HG02852 (cell line): ENCODE measurements around the gene LYPD1.

Source experiments
- ATAC-seq: cut with Tn5 transposase; IDR thresholded peaks from one replicate; pipeline ENCODE4 v1.9.1; 2021; ENCODE audit warnings: mild to moderate bottlenecking, moderate library complexity; ENCODE audit not compliant: unreplicated experiment

The LYPD1 gene

GRCh38 chr2:132668987-132669907 is 758 bp downstream of the LYPD1 start:
- ATAC-seq, result no peak

- ATAC-seq, result no peak
Observed at GRCh38 chr2:132668189-132668823, 1.7 kb downstream of the LYPD1 start.

DNA sequence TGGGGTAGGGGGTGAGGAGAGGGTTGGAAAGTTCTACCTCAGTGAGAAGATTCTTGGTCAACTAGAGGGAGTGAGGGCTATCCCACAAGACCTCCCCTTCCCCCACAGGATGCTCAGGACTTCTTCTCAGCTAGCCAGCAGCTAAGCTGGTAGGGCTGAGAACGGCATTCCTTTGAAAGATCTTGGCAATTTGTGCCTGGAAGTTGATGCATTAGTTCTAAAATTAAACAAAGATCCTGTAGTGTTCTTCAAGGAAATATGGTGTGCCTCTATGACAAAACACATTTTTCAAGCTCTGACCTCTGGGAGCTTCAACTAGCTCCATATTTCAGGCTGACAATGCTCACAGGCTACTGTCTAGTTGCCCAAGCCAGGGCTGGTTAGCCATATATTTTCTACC is 2.3 kb downstream of the LYPD1 start:
- no peak for ATAC-seq

DNA sequence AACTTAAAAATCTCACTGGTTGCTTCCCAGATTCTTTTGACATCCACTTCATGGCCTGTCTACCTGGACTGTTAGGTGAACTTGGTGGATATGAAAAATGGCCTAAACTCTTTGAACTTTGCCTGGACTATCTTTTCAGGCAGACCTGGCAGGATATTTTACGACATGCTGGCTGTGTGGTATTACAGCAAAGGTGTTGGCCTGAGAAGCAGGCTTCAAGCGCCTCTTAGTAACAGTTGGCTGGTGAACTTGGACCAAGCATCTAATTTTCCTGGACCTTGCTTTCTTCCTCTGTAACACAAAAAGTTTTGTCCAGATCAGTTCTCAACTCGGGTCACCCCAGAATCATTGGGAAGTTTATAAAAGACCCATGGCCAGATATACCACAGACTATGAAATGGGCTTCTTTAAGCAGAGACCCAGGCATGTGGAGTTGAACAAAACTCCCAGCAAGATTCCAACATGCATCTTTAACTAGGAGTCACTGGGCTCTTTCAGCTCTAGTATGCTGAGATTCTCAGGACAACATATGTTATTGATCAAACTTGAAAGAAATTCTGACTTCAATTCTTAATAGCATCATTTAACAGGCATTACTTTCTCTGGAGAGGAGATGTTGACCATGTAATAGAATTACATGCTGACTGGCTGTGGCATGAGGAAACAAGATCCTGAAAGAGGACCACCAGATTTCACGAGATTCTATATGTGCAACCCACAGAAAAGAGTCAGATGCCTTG is 4.4 kb downstream of the LYPD1 start:
- ATAC-seq, result no peak

- no peak for ATAC-seq
Observed at GRCh38 chr2:132664096-132664495, 5.9 kb downstream of the LYPD1 start.

DNA sequence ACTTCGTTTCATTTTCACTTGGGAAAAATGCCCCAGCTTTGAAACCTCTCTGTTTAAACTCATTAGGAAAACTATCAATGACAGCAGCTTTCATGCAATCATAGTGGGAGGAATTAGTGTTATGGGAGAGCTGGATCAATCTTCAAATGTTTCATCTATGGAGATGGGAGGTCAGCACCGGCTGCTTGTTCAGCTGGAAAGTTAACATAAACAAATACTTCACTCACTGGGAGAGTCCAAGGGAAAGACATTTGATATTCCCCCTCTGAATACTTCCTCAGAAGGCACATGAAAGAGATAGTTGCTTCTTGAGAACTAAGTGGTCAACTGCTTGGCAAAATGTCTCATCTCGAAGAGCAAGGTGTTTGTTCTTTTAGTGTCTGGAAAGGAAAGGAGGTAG is 7.3 kb downstream of the LYPD1 start:
- ATAC-seq, result no peak

DNA sequence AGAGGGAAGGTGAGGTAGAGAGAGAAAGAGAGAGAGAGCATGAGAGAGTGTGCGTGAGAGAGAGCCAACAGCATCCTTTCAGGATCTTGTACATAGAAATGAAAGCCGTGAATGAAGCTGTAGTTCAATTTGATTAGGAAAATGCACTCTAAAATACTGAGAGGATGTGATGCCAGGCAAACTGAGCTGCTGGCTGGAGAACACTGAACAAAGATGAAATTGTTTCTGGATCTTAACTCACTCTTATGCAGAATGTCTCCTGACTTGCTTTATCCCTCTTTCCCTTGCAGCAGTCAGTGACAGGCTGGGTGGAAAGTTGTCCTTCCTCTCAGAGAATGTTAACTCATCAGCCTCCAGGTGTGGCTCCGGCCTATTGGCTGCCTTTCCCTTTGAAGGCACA is 10.7 kb downstream of the LYPD1 start:
- ATAC-seq, result no peak

GRCh38 chr2:132656266-132656975 is 13.6 kb downstream of the LYPD1 start:
- no peak for ATAC-seq

- no peak for ATAC-seq
Observed at GRCh38 chr2:132654968-132655367, 15.0 kb downstream of the LYPD1 start.

DNA sequence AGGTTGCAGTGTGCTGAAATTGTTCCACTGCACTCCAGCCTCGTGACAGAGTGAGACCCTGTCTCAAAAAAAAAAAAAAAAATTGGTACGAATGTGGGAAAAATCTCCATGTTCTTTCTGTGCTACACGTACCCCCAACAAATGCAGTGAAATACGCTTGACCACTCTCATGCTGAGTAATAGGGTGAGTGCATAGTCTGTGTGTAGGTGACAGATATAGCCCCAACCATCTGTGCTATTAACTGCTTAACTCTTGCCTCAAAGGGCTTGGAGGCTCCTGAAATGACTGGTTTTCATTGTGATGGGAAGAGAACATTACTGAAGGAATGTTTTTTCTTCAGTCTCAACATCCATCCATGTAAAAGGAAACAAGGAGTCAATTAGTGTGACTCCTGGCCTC is 15.7 kb downstream of the LYPD1 start:
- no peak for ATAC-seq

DNA sequence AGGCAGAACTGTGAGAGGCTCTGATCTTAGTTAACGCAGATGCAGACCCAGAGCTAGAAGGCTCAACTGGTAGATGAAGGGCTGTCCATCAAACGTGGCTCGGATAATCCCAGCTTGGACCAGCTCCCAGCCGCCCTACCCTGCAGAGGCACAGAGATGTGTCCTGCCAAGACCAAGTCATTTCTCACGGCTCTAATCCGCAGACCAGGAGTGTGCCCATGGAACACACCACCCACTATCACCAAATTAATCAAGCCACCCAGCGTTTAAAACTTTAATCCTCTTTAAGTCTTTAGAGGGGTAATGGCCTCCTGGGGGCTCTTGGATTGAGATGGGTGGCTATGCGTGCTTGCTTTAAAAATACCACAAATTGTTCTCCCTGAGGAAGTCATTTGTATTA is 17.5 kb downstream of the LYPD1 start:
- ATAC-seq, result no peak

- no peak for ATAC-seq
Observed at GRCh38 chr2:132651115-132652045, 18.6 kb downstream of the LYPD1 start.

- no peak for ATAC-seq
Observed at GRCh38 chr2:132646540-132647108, 23.4 kb downstream of the LYPD1 start.

DNA sequence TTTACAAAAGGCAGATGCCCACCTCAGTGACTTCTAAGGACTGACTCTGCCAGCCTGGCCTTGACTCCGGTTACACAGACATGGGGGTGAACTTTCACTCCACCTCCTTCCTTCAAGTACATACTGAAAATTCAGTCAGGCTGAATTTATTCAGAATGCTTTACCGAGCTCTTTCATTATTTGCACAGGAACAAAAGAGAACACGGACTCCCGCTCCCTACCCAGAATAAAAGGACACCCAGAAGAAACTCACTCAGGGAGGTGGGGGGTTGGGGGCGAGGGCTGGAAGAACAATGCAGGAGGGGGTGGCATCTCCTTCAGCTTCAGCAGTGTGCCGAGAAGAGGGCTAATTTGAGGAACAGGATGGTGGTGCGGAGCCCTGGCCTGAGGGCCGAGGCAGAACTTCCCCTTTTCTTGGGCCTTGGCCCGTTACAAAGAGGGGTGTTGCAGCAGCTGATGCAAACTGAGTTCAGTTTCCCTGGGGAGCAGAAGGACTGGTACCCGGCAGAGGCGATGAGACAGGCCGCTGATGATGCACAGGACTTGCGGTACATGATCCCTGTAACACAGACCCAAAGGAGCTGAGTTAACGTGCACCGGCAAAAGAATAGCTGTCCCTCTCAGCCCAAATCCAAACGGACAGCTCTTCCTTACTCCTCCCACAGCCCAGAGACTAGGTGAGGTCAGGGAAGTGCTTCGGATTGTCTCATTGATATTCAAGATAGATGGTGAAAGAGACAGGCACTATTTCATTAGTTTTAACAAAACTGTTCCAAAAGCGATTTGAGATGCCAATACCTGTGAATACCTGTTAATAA is 24.1 kb downstream of the LYPD1 start:
- no peak for ATAC-seq

- ATAC-seq, result no peak
Observed at GRCh38 chr2:132645176-132645575, 24.8 kb downstream of the LYPD1 start.

- ATAC-seq, result no peak
Observed at GRCh38 chr2:132642415-132642814, 27.6 kb downstream of the LYPD1 start.

GRCh38 chr2:132641819-132642218 is 28.2 kb downstream of the LYPD1 start:
- no peak for ATAC-seq

- no peak for ATAC-seq
Observed at GRCh38 chr2:132640116-132640515, 29.9 kb downstream of the LYPD1 start.
